Activated B cell treated with CpG ODN at 0.5 μM for 24 hours (primary cell): ENCODE measurements around the gene AGRN. TPM values are rescaled to one million over a fixed set of nuclear protein-coding genes. Genes with fewer than 3 reads are reported as not detected.
"Not testable (repeated sequence)": the region's sequence is repeated elsewhere in the genome, so short reads cannot be mapped to it uniquely, and the experiment has no call there.

ENCODE experiments used
- ATAC-seq: fragments of 200-7000 bp; cut with Tn5 transposase; one replicate; pipeline ENCODE4 v1.10.0; 2021; ENCODE audit warnings: low read depth, mild to moderate bottlenecking, moderate library complexity
- CTCF ChIA-PET: fragments of 350-600 bp; sonication (Branson Sonifier 250); formaldehyde crosslinking; loops from one replicate; lab custom pipeline; 2021; ENCODE audit warnings: antibody characterized with exemption; lab: Charles Lee
- POLR2A ChIA-PET: fragments of 350-600 bp; sonication (Branson Sonifier 250); formaldehyde crosslinking; loops from one replicate; lab custom pipeline; 2021; ENCODE audit warnings: antibody characterized with exemption; lab: Charles Lee
- DNase-seq: peaks from one replicate; pipeline ENCODE4 v3.0.0; 2022
- H3K27ac Mint-ChIP-seq: one replicate; pipeline ENCODE4 v1.8.0; 2020; ENCODE audit warnings: mixed read lengths
- H3K27me3 Mint-ChIP-seq: one replicate; pipeline ENCODE4 v1.8.0; 2021; ENCODE audit warnings: mixed read lengths
- H3K36me3 Mint-ChIP-seq: one replicate; pipeline ENCODE4 v1.8.0; 2021; ENCODE audit warnings: low read depth, mixed read lengths
- H3K4me1 Mint-ChIP-seq: one replicate; pipeline ENCODE4 v1.8.0; 2021; ENCODE audit warnings: mixed read lengths
- H3K4me3 Mint-ChIP-seq: one replicate; pipeline ENCODE4 v1.8.0; 2020; ENCODE audit warnings: mild to moderate bottlenecking, mixed read lengths
- H3K9me3 Mint-ChIP-seq: one replicate; pipeline ENCODE4 v1.8.0; 2020; ENCODE audit warnings: mixed read lengths
- CTCF ChIP-seq: fragments of 200-600 bp; IDR thresholded peaks from one replicate; pipeline ENCODE4 v1.8.0; 2022; ENCODE audit warnings: antibody characterized with exemption, mild to moderate bottlenecking
- intact Hi-C: fragments of 100-400 bp; cut with micrococcal nuclease; formaldehyde crosslinking; loops from one replicate; pipeline ENCODE4 v1.15.1; 2024
- total RNA-seq: library from RNA; stranded (reverse); gene quantifications from 2 replicates; pipeline ENCODE4 v1.2.3, GENCODE V29; 2022

AGRN gene
- total RNA-seq, 1 donor from 2014 or later = 27.1 TPM

DNA sequence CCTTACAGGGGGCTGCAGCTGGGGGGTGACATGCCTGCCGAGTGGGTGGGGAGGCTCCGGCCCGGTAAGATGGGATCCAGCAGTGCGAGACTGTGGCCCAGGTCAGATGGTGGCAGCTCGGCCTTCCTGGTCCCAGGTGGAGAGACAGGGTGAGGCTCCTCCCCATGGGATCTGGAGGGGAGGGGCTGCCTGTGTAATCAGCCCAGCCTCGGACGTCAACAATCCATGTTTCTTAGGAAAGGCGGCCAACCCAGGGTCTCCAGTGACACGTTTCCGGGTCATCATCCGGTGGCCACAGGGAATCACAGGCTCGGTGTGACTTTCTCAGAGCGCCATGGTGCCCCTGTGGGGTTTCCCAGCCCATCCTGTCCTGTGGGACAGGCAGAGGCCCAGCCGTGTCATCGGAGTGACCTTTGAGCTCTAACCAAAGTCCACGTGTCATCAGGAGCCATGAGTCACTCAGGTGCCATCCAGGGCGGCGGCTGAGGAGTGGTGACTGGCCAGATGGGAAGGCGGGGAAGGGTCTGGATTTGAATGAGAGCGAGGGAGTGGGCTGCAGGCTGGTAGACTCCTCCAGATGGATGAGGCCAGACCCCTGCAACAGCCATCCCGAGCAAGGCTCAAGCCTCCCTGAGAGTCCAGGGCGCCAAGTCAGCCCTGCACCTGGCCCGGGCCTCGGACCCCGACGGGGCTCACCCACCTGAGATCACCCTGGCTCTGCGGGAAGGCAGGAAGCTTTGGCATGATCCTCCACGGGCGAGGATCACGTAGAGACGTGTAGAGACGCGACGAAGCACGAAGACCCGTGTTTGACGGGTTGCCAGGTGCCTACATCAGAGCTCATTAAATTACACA is 13.4 kb upstream of the AGRN start:
- CTCF ChIA-PET = no interaction called here
- DNase-seq = no peak
- POLR2A ChIA-PET = interaction anchor here (0.6 to 0.7 kb wide), 2 partner anchors 56 to 310 kb away, joined by 3 to 4 read pairs; no protein-coding TSS in a partner anchor
- no peaks in the 10 kb centered on the region for H3K9me3 Mint-ChIP-seq
- no peak overlapping the region for H3K27ac Mint-ChIP-seq
- no peak overlapping the region for H3K4me3 Mint-ChIP-seq
- peaks cover 38% of the 10 kb centered on the region for H3K27me3 Mint-ChIP-seq
- ATAC-seq = no peak
- peaks cover 14% of the 10 kb centered on the region for H3K4me1 Mint-ChIP-seq
- intact Hi-C loops = no loop called here
- H3K36me3 Mint-ChIP-seq = no peaks in the 10 kb centered on the region
- no peak for TF ChIP-seq CTCF

DNA sequence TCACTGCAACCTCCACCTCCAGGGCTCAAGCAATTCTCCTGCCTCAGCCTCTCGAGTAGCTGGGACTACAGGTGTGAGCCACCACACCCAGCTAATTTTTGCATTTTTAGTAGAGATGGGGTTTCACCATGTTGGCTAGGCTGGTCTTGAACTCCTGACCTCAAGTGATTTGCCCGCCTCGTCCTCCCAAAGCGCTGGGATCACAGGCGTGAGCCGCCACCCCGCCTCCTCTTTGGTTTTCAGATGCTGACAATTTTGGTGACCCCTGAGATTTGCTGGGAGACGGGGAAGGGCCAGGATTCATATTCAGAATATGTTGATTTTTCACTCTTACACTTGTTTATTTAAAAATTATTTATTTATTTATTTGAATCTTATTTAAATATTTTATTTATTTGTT is 9.8 kb upstream of the AGRN start:
- POLR2A ChIA-PET = interaction anchor here (0.6 to 1.1 kb wide), 2 partner anchors 14 to 262 kb away, joined by 3 to 11 read pairs; no protein-coding TSS in a partner anchor
- Mint-ChIP-seq H3K4me1 (peaks cover 30% of the 10 kb centered on the region), H3K27me3 (peaks cover 24% of the 10 kb centered on the region)
- DNase-seq, CTCF ChIA-PET, H3K9me3 Mint-ChIP-seq, H3K36me3 Mint-ChIP-seq, H3K4me3 Mint-ChIP-seq, H3K27ac Mint-ChIP-seq, ATAC-seq: not testable (repeated sequence)
- intact Hi-C loops = loop anchor here (5.0 kb wide), 1 partner anchor 262 kb away; the partner anchor contains the start of gene UBE2J2

GRCh38 chr1:1011396-1011949 is 8.4 kb upstream of the AGRN start:
- CTCF ChIA-PET = no interaction called here
- DNase-seq = no peak

DNA sequence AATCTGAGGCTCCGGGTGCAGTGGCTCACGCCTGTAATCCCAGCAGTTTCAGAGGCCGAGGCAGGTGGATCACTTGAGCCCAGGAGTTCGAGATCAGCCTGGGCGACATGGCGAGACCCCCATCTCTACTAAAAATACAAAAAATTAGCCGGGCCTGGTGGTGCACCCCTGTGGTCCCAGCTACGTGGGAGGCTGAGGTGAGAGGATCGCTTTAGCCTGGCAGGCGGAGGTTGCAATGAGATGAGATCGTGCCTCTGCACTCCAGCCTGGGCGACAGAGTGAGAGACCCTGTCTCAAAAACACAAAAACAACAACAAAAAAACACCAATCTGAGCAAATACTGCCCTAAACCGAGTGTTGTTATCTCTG is 7.2 kb upstream of the AGRN start:
- ChIA-PET POLR2A (interaction anchor here (0.6 to 2.2 kb wide), 12 partner anchors 9 to 595 kb away, joined by 3 to 20 read pairs (median 5); no protein-coding TSS in a partner anchor), CTCF (interaction anchor here (0.9 to 1.5 kb wide), 3 partner anchors 29 to 279 kb away, joined by 3 to 6 read pairs (median 4); no protein-coding TSS in a partner anchor)
- Mint-ChIP-seq H3K4me3 (peak overlapping the region; percentile 98), H3K27ac (peak overlapping the region; percentile 97), H3K4me1 (peaks cover 30% of the 10 kb centered on the region)
- intact Hi-C loops = loop anchor here (1.0 to 5.0 kb wide), 3 partner anchors 10 to 260 kb away; partner anchors contain the start of gene UBE2J2
- peak; percentile 1 for ATAC-seq
- not testable (repeated sequence) for H3K27me3 Mint-ChIP-seq, H3K9me3 Mint-ChIP-seq, DNase-seq, H3K36me3 Mint-ChIP-seq

More at GRCh38 chr1:1011396-1011949, 8.4 kb upstream of the AGRN start:
- TF ChIP-seq CTCF = no peak
- H3K9me3 Mint-ChIP-seq = no peaks in the 10 kb centered on the region
- POLR2A ChIA-PET = no interaction called here
- intact Hi-C loops = loop anchor here (5.0 kb wide), 1 partner anchor 261 kb away; the partner anchor contains the start of gene UBE2J2
- H3K36me3 Mint-ChIP-seq = peaks cover 7% of the 10 kb centered on the region
- no peak for ATAC-seq
- H3K4me1 Mint-ChIP-seq = peaks cover 28% of the 10 kb centered on the region
- H3K27me3 Mint-ChIP-seq = peaks cover 16% of the 10 kb centered on the region
- H3K4me3 Mint-ChIP-seq = no peak overlapping the region
- no peak overlapping the region for H3K27ac Mint-ChIP-seq

DNA sequence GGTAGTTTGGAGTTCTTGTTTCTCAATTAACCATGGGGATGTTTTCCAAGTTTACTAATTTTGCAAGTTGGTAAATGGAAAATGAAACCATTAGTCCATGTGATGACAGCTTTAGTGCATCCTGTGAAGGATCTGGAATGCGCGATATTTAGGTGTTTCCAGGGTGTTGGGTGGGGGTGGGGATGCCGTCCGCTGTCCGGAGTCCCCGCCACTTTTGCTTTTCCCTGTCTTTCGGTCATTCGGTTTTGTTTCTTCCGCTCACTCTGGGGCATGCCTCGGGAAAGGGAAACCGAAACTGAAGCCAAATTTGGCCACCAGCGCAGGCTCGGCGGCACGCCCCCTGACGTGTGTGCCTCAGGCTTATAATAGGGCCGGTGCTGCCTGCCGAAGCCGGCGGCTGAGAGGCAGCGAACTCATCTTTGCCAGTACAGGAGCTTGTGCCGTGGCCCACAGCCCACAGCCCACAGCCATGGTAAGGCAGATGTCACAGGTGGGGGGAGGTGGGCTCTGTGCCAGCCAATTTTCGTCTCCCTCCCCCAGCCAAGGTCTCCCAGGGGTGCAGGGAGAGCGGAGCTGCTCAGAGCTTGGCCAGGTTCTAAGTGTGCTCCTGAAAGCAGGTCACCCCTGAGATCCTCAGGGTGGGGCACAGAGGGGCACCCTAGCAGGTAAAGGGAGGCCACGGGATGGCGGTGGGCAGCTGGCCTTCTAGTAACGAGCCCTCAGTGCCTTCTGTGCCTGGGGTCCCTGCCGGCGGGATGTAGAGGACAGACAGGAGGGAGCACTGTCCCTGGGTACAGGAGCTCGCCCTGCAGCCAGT is 6.6 kb upstream of the AGRN start, which contains the start of gene ISG15:
Gene ISG15 (plus strand): TSS at position 393 of the 817 bp plus-strand sequence. CDS start 77 bp downstream, at position 470.
- peak; percentile 94 for ATAC-seq
- no peak for TF ChIP-seq CTCF
- no peaks in the 10 kb centered on the region for H3K9me3 Mint-ChIP-seq
- peaks cover 30% of the 10 kb centered on the region for H3K4me1 Mint-ChIP-seq
- peak within 1 kb of the TSS; percentile 97 for H3K27ac Mint-ChIP-seq
- peaks cover 5% of the 10 kb centered on the region for H3K27me3 Mint-ChIP-seq
- intact Hi-C loops = loop anchor here (1.0 to 5.0 kb wide), 3 partner anchors 11 to 259 kb away; partner anchors contain the start of gene UBE2J2
- ChIA-PET POLR2A (interaction anchor here (0.6 to 2.2 kb wide), 18 partner anchors 8 to 594 kb away, joined by 3 to 20 read pairs (median 4); partner anchors contain the start of gene AURKAIP1), CTCF (interaction anchor here (0.9 to 2.5 kb wide), 5 partner anchors 11 to 279 kb away, joined by 3 to 14 read pairs (median 5); no protein-coding TSS in a partner anchor)
- peaks cover 7% of the 10 kb centered on the region for H3K36me3 Mint-ChIP-seq
- H3K4me3 Mint-ChIP-seq = peak within 1 kb of the TSS; percentile 98
- DNase-seq = peak; percentile 77
